K562 (cell line): ENCODE data around the gene NXN. TPM values are rescaled to one million over a fixed set of nuclear protein-coding genes. Genes with fewer than 3 reads are reported as not detected.

Source experiments
- CCNT2 ChIP-seq: IDR thresholded peaks from 2 replicates; pipeline ENCODE4 v1.6.1; 2011; ENCODE audit warnings: borderline replicate concordance, low read depth, mild to moderate bottlenecking, moderate library complexity, mixed read lengths, low read length; ENCODE audit not compliant: insufficient read length; ENCODE audit errors: extremely low read depth
- FOXJ2 ChIP-seq: fragments of 200-800 bp; sonication (Bioruptor generic); IDR thresholded peaks from 2 replicates; pipeline ENCODE4 v1.6.1; 2016; ENCODE audit warnings: missing genetic modification characterization, missing compliant biosample characterization
- IRF2 ChIP-seq: sonication (generic); formaldehyde crosslinking; IDR thresholded peaks from 2 replicates; pipeline ENCODE4 v1.8.1; 2022; ENCODE audit warnings: mild to moderate bottlenecking, missing genetic modification reagents
- NRF1 ChIP-seq, 2 experiments: fragments of 450-650 bp; IDR thresholded peaks in 1 of 2; conservative IDR thresholded peaks in 1 of 2; 2 replicates each; pipeline ENCODE4 v1.6.1; 2014; ENCODE audit warnings: mild to moderate bottlenecking in 2 of 2
- NUFIP1 ChIP-seq: fragments of 450-650 bp; IDR thresholded peaks from 2 replicates; pipeline ENCODE4 v1.6.1; 2018; ENCODE audit not compliant: partially characterized antibody
- RB1 ChIP-seq: fragments of 450-650 bp; IDR thresholded peaks from 2 replicates; pipeline ENCODE4 v1.6.1; 2017; ENCODE audit warnings: low read depth, mild to moderate bottlenecking
- RFX1 ChIP-seq: fragments of 450-650 bp; IDR thresholded peaks from 2 replicates; pipeline ENCODE4 v1.6.1; 2016; ENCODE audit warnings: mild to moderate bottlenecking, moderate library complexity
- SP1 ChIP-seq: sonication (generic); formaldehyde crosslinking; IDR thresholded peaks from 2 replicates; pipeline ENCODE4 v1.8.1; 2022; ENCODE audit warnings: mild to moderate bottlenecking, missing genetic modification reagents
- SRSF9 ChIP-seq: fragments of 200-400 bp; formaldehyde crosslinking; IDR thresholded peaks from 2 replicates; pipeline ENCODE4 v1.6.1; 2017; ENCODE audit warnings: low read depth, low read length, borderline replicate concordance
- ZNF143 ChIP-seq: sonication (generic); formaldehyde crosslinking; IDR thresholded peaks from 2 replicates; pipeline ENCODE4 v1.9.0; 2022; ENCODE audit warnings: mild to moderate bottlenecking, missing genetic modification reagents
- ZNF41 ChIP-seq: fragments of 250-450 bp; sonication (Bioruptor Pico); conservative IDR thresholded peaks from 2 replicates; pipeline ENCODE4 v1.4.0; 2020; ENCODE audit warnings: mild to moderate bottlenecking
- polyA plus RNA-seq, 8 experiments: library from polyadenylated mRNA; depleted of rRNA in 4 of 8; stranded (reverse) in 5 of 8; unstranded in 3 of 8; fragments of >200 nt; fragmentation: Nextera tagmentation in 2 of 8; fragmentation: Illumina TruSeq in 1 of 8; extraction: Ambion mirVana in 2 of 8; extraction: Trizol in 1 of 8; gene quantifications; 2 replicates each; pipeline versions ENCODE4 v1.2.1 to v1.2.3, GENCODE V29; 2011 to 2014; ENCODE audit warnings: inconsistent platforms in 1 of 8, missing spikeins in 1 of 8
- total RNA-seq, 7 experiments: library from RNA; depleted of rRNA in 6 of 7; stranded (reverse); fragments of >200 nt in 6 of 7; fragmentation: Illumina TruSeq in 2 of 7; extraction: Trizol in 2 of 7; gene quantifications; 2 replicates each; pipeline versions ENCODE4 v1.2.1 to v1.2.3, GENCODE V29; 2011 to 2021; ENCODE audit warnings: low replicate concordance in 1 of 7
- TF ChIP-seq, protein P1 (sequence below): sonication (generic); formaldehyde crosslinking; IDR thresholded peaks from 2 replicates; pipeline ENCODE4 v1.8.1; 2023; ENCODE audit warnings: mild to moderate bottlenecking, missing genetic modification reagents, moderate library complexity
- TF ChIP-seq, protein P2 (sequence below): fragments of 450-650 bp; IDR thresholded peaks from 2 replicates; pipeline ENCODE4 v1.7.1; 2018; ENCODE audit warnings: mild to moderate bottlenecking, low read depth; ENCODE audit not compliant: partially characterized antibody
- TF ChIP-seq, protein P3 (sequence below): sonication (generic); formaldehyde crosslinking; IDR thresholded peaks from 2 replicates; pipeline ENCODE4 v1.8.0; 2023; ENCODE audit warnings: mild to moderate bottlenecking, missing genetic modification reagents
- TF ChIP-seq, protein P4 (sequence below): sonication (generic); formaldehyde crosslinking; IDR thresholded peaks from 2 replicates; pipeline ENCODE4 v1.8.1; 2023; ENCODE audit warnings: mild to moderate bottlenecking, missing genetic modification reagents
- TF ChIP-seq, protein P5 (sequence below), 2 experiments: fragments of 450-650 bp; IDR thresholded peaks; 2 replicates each; pipeline ENCODE4 v1.6.1; 2018; ENCODE audit warnings: mild to moderate bottlenecking in 2 of 2, low read depth in 1 of 2; ENCODE audit not compliant: partially characterized antibody in 2 of 2

Gene NXN
- total and polyA plus RNA-seq, 9 of the 15 experiments (the other 6 are each of a cell fraction or from before 2014, with no cell fraction given), result 0.08 to 0.39 (median 0.29) TPM; not detected in 5

DNA sequence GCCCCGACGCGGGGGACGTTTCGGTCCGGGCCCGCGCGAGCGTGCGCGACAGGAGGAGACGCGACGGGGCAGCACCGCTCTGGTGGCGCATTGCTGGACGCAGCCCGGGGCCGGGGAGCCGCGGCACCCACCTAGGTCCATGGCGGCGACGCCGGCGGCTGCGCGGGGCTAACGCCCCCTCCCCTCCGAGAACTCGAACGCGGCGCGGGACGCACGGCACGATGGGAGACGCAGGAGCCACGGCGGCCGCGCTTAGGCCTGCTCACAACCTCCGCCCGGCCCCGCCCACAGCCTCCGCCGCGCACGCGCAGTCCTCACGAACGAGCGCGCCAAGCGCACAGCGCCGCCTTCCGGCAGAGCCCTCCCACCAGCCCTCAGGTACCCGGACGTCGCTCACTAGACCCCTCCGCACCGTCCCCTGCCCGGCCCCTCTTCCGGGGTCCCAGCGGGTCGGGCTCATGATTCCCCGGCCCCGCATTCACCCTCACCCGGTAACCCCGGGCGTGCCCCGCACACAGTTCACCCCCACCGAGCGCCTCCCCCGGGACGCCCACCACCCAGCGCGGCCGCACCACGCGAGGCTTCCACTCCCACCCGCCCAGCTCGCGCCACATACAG, 227.5 kb downstream of the NXN start, which contains the start of gene GEMIN4 (continued):
- TF ChIP-seq RFX1, result no peak
- peak; percentile 72 for TF ChIP-seq SP1
- TF ChIP-seq, protein P1, sequence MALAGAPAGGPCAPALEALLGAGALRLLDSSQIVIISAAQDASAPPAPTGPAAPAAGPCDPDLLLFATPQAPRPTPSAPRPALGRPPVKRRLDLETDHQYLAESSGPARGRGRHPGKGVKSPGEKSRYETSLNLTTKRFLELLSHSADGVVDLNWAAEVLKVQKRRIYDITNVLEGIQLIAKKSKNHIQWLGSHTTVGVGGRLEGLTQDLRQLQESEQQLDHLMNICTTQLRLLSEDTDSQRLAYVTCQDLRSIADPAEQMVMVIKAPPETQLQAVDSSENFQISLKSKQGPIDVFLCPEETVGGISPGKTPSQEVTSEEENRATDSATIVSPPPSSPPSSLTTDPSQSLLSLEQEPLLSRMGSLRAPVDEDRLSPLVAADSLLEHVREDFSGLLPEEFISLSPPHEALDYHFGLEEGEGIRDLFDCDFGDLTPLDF (CRISPR knock-in tag), result no peak
- TF ChIP-seq, protein P2, sequence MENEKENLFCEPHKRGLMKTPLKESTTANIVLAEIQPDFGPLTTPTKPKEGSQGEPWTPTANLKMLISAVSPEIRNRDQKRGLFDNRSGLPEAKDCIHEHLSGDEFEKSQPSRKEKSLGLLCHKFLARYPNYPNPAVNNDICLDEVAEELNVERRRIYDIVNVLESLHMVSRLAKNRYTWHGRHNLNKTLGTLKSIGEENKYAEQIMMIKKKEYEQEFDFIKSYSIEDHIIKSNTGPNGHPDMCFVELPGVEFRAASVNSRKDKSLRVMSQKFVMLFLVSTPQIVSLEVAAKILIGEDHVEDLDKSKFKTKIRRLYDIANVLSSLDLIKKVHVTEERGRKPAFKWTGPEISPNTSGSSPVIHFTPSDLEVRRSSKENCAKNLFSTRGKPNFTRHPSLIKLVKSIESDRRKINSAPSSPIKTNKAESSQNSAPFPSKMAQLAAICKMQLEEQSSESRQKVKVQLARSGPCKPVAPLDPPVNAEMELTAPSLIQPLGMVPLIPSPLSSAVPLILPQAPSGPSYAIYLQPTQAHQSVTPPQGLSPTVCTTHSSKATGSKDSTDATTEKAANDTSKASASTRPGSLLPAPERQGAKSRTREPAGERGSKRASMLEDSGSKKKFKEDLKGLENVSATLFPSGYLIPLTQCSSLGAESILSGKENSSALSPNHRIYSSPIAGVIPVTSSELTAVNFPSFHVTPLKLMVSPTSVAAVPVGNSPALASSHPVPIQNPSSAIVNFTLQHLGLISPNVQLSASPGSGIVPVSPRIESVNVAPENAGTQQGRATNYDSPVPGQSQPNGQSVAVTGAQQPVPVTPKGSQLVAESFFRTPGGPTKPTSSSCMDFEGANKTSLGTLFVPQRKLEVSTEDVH, result peak; percentile 38
- peak; percentile 81 for TF ChIP-seq CCNT2
- no peak for TF ChIP-seq FOXJ2 (tag)
- TF ChIP-seq, protein P3, sequence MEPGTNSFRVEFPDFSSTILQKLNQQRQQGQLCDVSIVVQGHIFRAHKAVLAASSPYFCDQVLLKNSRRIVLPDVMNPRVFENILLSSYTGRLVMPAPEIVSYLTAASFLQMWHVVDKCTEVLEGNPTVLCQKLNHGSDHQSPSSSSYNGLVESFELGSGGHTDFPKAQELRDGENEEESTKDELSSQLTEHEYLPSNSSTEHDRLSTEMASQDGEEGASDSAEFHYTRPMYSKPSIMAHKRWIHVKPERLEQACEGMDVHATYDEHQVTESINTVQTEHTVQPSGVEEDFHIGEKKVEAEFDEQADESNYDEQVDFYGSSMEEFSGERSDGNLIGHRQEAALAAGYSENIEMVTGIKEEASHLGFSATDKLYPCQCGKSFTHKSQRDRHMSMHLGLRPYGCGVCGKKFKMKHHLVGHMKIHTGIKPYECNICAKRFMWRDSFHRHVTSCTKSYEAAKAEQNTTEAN (CRISPR knock-in tag), result no peak
- TF ChIP-seq NUFIP1, result no peak
- TF ChIP-seq IRF2, result no peak
- TF ChIP-seq RB1, result peak; percentile 96
- TF ChIP-seq ZNF41 (CRISPR knock-in tag), result no peak
- TF ChIP-seq SRSF9, result no peak
- TF ChIP-seq ZNF143 (CRISPR knock-in tag), result peak; percentile 54; the same call in 1 of the 2 replicates
- TF ChIP-seq, protein P4, sequence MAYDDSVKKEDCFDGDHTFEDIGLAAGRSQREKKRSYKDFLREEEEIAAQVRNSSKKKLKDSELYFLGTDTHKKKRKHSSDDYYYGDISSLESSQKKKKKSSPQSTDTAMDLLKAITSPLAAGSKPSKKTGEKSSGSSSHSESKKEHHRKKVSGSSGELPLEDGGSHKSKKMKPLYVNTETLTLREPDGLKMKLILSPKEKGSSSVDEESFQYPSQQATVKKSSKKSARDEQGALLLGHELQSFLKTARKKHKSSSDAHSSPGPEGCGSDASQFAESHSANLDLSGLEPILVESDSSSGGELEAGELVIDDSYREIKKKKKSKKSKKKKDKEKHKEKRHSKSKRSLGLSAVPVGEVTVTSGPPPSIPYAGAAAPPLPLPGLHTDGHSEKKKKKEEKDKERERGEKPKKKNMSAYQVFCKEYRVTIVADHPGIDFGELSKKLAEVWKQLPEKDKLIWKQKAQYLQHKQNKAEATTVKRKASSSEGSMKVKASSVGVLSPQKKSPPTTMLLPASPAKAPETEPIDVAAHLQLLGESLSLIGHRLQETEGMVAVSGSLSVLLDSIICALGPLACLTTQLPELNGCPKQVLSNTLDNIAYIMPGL, result no peak
- TF ChIP-seq, protein P5, sequence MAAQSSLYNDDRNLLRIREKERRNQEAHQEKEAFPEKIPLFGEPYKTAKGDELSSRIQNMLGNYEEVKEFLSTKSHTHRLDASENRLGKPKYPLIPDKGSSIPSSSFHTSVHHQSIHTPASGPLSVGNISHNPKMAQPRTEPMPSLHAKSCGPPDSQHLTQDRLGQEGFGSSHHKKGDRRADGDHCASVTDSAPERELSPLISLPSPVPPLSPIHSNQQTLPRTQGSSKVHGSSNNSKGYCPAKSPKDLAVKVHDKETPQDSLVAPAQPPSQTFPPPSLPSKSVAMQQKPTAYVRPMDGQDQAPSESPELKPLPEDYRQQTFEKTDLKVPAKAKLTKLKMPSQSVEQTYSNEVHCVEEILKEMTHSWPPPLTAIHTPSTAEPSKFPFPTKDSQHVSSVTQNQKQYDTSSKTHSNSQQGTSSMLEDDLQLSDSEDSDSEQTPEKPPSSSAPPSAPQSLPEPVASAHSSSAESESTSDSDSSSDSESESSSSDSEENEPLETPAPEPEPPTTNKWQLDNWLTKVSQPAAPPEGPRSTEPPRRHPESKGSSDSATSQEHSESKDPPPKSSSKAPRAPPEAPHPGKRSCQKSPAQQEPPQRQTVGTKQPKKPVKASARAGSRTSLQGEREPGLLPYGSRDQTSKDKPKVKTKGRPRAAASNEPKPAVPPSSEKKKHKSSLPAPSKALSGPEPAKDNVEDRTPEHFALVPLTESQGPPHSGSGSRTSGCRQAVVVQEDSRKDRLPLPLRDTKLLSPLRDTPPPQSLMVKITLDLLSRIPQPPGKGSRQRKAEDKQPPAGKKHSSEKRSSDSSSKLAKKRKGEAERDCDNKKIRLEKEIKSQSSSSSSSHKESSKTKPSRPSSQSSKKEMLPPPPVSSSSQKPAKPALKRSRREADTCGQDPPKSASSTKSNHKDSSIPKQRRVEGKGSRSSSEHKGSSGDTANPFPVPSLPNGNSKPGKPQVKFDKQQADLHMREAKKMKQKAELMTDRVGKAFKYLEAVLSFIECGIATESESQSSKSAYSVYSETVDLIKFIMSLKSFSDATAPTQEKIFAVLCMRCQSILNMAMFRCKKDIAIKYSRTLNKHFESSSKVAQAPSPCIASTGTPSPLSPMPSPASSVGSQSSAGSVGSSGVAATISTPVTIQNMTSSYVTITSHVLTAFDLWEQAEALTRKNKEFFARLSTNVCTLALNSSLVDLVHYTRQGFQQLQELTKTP (IDR thresholded peaks at IDR 0.05; ENCODE audit: low read depth in 1 of 2, partially characterized antibody in 2 of 2), result no peak
- peak; percentile 92 to 93 for TF ChIP-seq NRF1 (conservative IDR thresholded peaks at IDR 0.05 in 1 of 2, IDR thresholded peaks at IDR 0.05 in 1 of 2)
